Retina (tissue), 1 donor: ENCODE data around the gene TMA7B.

Experiments used
- DNase-seq: peaks from one replicate; pipeline ENCODE4 v3.0.0-alpha.2; 2016

The TMA7B gene

DNA sequence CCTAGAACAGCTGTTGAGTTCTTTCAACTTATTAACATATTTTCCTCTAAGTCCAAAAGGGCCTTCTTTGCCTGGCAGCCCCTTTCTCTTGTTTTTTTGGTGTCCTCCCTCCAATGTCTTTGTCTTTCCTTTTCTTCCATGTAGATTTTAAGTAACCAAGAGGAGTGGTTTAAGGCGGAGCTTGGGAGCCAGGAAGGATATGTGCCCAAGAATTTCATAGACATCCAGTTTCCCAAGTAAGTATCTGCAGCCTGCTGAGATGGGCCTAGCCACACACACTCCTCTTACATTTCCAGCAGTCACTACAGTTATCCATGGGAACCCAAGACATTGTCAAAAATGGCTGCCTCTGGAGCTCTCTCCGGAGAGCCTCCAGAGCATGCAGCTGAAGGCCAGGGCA is 4.5 kb upstream of the TMA7B start:
- DNase-seq, result no peak

- no peak for DNase-seq
Measured at GRCh38 chr22:39956932-39957664, 3.1 kb upstream of the TMA7B start.

GRCh38 chr22:39958009-39958711 is 2.0 kb upstream of the TMA7B start:
- no peak for DNase-seq

DNA sequence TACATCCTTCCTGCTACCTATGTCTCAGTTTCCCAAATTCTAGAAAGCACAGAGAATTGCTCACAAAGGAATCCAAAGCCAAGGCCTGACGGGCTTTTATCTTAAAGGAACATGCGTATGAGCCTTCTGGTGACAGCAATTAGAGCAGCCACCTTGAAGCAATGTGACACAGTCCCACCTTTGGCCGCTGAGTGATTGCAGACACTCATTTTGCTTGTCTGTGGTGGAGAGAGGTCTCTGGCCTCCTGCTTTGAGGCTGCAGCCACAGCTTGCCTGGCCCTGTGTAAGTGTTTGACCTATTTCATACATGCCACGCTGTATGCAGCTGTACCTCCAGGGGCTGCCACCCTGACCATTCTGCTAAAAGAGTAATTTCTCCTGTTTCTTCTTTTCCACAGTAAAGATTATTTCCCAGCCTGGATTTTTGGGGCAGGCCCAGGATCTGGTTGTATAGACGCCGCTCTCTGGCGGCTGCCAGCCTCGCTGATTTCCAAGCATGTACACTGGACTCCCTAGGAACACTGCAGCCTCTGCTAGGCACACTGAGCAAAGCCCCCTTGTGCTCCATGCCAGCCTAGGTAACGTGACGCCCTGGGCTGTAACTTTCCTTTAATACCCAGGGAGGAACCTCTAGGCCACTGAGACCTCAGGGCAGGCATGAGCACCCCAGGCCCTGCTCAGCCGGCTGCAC is 1.1 kb upstream of the TMA7B start:
- DNase-seq, result peak; percentile 44

GRCh38 chr22:39960791-39961746 is 872 bp downstream of the TMA7B start:
- no peak for DNase-seq

DNA sequence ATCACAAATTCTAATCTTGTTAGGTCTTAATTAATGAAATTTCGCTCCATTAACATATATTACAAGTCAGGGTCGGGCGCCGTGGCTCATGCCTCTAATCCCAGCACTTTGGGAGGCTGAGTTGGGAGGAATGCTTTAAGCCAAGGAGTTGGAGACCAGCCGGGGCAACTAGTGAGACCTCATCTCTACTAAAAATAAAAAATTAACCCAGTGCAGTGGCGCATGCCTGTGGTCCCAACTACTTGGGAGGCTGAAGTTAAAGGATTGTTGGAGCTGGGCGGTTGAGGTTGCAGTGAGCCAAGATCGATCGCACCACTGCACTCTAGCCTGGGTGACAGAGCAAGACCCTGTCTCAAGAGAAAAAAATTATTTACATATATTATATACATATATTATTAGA is 1.9 kb downstream of the TMA7B start:
- no peak for DNase-seq

DNA sequence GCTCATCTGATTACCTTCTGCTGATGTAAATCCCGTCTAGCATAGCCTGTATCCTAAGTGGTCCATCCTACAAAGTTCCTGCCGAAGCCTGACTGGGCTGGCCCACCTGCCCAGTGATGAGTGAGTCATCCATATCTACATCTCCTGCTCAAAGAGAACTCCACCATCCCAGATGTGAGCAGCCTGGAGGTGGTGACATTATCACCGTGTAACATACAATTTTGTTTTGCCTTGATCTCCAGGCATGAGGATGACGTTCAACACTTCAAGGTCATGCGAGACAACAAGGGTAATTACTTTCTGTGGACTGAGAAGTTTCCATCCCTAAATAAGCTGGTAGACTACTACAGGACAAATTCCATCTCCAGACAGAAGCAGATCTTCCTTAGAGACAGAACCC is 5.6 kb downstream of the TMA7B start:
- DNase-seq, result no peak

DNA sequence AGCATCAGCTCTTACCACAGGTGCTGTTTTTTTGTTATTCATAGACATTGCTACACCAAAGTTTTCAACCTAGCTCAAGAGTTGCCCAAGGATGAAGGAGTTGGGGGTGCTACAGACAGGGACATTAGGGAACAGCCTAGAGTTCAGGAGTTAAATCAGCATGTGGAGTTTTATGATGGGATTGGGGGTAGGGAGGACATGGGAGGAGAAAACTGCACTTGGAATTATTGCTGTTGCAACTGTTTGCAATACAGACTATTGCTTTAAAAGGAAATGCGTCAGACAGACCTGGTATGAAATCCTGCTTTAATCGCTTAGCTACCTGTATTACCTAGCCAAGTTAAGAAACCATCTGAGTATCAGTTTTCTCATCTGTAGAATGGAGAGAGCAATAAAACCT is 6.3 kb downstream of the TMA7B start:
- DNase-seq, result no peak

DNA sequence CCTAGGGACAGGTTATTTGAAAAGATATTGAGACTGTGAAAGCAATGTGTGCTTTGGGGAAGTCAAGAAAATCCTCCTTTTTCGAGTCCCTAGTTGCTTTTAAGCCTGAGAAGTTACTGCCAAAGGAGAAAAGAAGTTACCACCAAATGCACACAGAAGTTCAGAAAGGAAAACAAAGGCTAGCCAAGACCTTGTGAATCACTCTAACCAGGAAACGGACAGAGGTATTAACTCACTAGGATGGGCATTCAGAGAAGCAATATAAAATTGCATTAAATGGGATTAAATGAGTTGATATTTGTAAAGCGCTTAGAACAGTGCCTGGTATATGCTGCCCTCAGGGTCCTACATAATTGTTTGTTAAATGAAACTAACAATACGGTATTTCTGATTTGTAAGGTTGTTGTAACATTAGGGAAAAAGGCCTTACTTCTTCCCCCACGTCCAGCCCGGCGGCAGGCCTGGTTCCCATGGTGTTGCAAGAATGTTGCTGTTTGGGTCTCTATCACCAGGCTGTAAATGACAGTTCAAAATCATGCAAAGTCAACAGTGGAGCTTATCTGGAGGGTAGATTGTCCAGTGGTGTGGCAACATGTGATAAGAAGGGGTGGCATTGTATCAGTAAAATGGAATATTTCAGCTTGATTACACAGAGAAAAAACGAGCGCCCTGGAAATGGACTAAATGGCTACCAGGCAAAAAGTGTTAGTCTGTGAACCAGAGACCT is 7.1 kb downstream of the TMA7B start:
- DNase-seq, result peak; percentile 17

DNA sequence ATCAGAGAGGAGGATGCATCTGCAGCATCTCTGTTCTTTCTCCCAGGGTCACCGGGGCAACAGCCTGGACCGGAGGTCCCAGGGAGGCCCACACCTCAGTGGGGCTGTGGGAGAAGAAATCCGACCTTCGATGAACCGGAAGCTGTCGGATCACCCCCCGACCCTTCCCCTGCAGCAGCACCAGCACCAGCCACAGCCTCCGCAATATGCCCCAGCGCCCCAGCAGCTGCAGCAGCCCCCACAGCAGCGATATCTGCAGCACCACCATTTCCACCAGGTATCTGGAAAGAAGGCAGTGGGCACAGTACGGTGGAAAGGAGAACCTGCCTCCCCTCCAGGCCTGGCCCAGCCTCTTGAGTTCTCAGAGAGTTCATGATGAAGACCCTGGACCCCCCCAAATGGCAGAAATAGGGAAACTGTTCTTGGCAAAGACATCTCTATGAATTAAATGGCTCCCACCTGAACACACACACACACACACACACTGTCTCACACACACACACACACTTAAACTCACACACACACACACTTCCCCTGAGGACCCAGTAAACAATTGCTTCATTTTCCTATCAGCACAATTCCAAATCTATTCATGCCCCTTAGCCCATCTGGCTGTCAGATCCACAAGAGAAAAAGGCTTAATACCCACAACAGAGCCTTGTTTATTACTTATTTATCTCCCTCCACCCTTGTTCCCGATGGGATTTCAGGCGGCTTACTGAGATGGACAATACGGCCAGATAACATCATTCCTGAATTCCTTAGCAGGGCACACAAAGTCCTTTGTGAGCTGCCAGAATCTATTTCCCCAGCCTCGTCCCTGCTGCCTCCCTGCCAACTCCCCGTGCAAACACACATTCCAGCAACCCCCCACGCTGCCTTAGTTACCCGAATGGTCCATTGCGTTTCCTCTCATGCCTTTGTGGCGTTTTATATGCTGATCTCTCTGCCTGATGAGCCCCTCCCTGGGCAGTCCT is 8.1 kb downstream of the TMA7B start:
- peak; percentile 46 for DNase-seq

GRCh38 chr22:39970742-39971141 is 10.5 kb downstream of the TMA7B start:
- DNase-seq, result no peak

GRCh38 chr22:39972641-39973040 is 12.4 kb downstream of the TMA7B start:
- DNase-seq, result peak; percentile 23

DNA sequence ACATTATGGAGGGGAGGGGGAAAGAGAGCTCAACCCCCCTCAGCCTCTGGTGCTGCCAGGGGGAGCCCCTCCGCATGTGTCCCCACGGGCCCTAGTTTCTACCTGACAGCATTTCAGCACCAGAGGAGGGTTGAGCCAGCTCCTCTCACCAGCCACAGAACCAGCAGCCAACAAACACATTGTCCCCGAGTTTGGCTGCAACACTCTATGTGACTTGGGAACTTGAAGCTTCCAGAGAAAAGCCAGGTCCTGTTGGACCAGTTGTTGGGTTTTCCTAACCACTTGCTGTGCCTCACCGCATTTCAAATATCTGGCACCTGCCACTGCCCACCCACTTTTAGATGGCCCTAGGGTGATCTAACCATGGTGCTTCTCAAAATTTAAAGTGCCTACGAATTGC is 13.5 kb downstream of the TMA7B start:
- DNase-seq, result no peak

DNA sequence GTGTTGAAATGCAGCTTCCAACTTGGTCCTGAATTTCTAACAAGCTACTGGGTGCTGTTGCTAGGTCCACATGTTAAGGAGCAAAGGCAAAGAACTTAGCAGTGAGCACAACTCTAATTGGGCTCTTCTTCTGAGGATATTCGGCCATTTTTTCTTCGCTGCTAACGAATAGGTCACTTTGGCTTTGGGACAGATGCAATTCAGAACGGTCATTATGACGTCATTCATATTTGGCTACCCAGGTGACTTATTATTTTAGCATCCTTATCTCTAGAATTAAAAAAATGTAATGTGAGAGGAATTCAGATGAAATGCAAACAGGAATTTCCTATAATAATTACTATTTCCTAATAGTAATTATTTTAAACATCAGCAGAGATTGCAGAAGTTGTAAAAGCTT is 13.9 kb downstream of the TMA7B start:
- DNase-seq, result no peak

GRCh38 chr22:39979048-39979447 is 18.9 kb downstream of the TMA7B start:
- DNase-seq, result no peak

GRCh38 chr22:39979458-39979857 is 19.3 kb downstream of the TMA7B start:
- DNase-seq, result no peak

DNA sequence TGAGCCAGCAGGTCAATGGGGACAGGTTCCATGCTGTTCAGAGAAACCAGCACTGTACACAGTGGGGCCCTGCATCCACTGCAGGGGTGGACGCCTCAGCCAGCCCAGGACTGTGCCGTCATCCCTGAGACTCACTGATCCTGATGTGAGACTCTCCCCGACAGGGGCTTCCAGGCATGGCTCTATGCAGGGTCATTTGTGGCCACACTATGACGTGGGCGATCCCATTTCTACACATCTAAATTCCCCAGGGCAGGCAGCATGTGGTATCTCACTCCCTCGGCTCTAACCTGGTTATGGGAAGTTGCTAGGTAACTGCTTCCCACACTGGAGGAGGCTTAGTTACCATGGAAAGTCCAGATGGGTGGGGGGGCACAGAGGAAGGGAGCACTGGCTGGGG is 20.4 kb downstream of the TMA7B start:
- DNase-seq, result no peak

DNA sequence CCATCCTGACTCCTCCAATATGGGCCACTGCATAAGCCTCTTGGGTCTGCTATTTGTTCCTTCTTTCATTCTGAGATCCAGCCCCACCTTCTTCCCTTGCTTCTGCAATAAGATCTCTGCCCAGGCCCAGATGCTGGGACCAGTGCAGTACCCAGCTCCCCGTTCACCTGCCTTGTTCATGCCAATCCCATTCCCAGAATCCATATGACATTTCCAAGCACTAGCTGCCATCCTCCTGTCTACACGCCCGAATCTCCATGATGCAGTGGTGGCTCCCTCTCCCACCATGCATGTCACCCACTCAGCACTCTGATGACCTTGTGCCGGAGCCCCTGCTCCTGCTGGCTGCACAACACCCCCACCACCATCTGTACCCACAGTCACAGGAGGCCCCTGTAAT is 23.1 kb downstream of the TMA7B start:
- no peak for DNase-seq

DNA sequence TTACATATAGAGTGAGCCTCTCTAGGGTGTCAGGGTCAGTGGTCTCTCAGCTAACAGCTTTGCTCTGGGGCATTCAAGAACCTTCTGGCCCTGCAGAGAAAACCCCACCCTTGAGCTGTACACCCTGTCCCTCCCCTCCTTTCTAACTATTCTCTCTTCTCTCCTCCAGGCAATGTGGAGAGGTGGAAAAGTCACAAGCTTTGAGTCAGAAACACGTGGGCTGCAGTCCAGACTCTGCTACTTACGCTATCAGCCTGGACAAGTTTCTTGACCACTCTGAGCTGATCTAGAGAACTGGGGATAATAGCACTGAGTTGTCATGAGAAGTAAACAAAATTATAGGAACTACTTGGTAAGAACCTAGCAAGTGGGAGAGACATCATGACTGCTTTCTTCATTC is 23.8 kb downstream of the TMA7B start:
- no peak for DNase-seq

GRCh38 chr22:39984746-39985145 is 24.5 kb downstream of the TMA7B start:
- no peak for DNase-seq
